Stromal cell of bone marrow (primary cell): ENCODE results near the gene SFSWAP.
"Not testable (repeated sequence)": the region's sequence is repeated elsewhere in the genome, so short reads cannot be mapped to it uniquely, and the experiment has no call there.

Source experiments
- DNase-seq: peaks from one replicate; pipeline ENCODE4 v3.0.0-alpha.2; 2012; ENCODE audit warnings: low read depth

Gene SFSWAP

GRCh38 chr12:131679816-131680215 lies 31.1 kb upstream of the SFSWAP start:
- DNase-seq: not testable (repeated sequence)

- not testable (repeated sequence) for DNase-seq
These were observed 30.3 kb upstream of the SFSWAP start for GRCh38 chr12:131680392-131681256.

- DNase-seq: no peak
These were observed 29.7 kb upstream of the SFSWAP start for GRCh38 chr12:131681257-131681620.

- DNase-seq: not testable (repeated sequence)
These were observed 29.0 kb upstream of the SFSWAP start for GRCh38 chr12:131681746-131682509.

DNA sequence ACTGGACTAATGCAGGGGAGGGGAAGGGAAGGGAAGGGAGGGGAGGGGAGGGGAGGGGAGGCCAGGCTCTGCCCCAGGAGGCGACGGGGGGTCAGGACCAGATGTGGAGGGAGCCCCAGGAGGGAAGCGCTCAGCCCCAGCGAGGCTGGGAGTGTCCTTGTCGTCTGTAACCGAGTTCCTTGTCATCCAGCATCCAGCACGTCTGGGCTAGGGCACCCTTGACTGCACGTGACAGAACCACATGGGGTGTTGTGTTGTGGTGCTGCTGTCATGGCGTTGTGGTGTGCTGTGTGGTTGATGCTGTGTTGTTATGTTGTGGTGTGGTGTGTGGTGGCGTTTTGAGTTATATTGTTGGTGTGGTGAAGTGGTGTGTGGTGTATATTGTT lies 28.4 kb upstream of the SFSWAP start:
- DNase-seq: no peak

DNA sequence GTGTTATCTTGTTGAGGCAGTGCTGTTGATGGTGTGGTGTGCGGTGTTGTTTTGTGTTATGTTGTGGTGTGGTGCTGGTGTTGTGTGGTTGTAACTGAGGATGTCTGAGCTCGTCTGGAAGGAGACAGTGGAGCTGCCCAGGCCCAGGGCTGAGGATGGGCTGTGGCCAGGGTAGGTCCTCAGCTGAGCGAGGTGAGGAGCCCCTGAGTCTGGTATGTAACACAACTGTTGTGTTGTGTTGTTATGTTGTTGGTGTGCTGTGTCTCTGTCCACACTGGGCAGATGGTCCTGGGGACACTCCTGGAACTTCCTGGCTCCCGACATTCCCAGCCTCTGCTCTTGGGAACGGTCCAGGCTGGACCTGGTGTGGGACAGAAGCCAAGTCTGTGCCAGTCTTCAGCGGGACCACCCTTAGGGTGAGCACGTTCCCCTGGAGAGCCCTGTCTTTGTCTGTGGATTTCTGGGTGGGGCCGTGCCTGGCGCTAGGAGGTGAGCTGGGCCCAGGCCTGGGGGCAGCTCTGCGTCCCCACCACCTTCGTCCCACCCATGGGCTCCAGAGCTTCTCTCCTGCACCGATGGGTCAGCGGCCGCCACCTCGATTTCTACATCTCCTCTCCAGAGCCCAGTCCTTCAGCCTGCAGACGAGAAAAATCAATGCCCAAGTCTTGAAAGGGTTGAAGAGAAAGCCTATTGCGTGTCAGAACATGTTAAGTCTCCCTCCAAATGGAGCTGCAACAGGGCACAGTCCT lies 27.4 kb upstream of the SFSWAP start:
- DNase-seq: no peak

- DNase-seq: no peak
These were observed 26.7 kb upstream of the SFSWAP start for GRCh38 chr12:131684015-131684725.

- no peak for DNase-seq
These were observed 23.4 kb upstream of the SFSWAP start for GRCh38 chr12:131687346-131688125.

DNA sequence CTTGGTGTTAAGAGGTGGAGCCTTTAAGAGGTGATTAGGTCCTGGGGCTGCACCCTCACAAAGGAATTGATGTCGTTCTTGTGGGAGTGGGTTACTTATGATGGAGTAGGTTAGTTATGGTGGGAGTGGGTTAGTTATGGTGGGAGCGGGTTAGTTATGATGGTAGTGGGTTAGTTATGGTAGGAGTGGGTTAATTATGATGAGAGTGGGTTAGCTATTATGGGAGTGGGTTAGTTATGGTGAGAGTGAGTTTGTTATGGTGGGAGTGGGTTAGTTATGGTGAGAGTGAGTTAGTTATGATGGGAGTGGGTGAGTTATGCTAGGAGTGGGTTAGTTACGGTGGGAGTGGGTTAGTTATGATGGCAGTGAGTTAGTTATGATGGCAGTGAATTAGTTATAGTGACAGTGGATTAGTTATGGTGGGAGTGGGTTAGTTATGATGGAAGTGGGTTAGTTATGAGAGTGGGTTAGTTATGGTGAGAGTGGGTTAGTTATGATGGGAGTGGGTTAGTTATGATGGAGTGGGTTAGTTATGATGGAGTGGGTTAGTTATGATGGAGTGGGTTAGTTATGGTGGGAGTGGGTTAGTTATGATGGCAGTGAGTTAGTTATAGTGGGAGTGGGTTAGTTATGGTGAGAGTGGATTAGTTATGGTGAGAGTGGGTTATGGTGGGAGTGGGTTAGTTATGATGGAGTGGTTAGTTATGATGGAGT lies 22.6 kb upstream of the SFSWAP start:
- no peak for DNase-seq

DNA sequence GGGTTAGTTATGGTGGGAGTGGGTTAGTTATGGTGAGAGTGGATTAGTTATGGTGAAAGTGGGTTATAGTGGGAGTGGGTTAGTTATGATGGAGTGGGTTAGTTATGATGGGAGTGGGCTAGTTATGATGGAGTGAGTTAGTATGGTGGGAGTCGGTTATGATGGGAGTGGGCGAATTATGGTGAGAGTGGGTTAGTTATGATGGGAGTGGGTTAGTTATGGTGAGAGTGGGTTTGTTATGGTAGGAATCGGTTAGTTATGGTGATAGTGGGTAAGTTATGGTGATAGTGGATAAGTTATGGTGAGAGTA lies 22.1 kb upstream of the SFSWAP start:
- no peak for DNase-seq

DNA sequence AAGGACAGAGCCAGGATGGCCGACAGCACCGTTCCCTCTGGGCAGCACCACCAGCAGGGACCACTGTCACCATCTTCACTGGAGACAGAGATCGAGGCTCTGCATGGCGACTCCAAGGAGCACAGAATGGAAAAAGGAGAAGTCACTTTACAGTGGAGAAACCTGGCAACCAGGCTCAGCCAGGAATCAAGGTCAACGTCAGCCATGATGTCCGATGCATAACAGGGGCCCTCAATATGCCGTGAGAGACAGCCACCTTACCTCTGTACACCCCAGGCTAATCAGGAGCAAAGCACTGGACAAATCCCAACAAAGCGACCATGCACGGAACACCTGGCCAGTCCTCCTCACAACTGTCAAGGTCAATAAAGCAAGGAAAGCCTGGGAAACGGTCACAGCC lies 20.6 kb upstream of the SFSWAP start:
- DNase-seq: no peak

DNA sequence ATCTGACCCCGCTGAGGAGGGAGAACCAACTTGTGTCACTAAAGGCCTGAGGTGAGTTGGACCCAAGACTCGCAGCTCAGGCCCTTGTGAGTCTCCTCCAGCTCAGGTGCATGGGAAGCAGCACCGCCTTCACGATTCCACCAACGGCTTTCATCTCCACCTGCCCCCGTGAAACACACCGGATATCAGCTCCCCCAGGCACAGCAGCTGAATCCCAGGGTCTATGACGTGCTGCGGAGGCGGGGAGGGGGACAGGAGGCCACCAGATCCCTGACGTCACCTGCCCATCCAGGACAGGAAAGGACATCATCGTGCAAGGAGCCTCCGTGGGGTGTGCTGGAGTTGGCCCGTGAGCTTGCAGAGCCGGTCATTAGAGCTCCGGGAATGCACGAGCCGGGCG lies 18.5 kb upstream of the SFSWAP start:
- no peak for DNase-seq

DNA sequence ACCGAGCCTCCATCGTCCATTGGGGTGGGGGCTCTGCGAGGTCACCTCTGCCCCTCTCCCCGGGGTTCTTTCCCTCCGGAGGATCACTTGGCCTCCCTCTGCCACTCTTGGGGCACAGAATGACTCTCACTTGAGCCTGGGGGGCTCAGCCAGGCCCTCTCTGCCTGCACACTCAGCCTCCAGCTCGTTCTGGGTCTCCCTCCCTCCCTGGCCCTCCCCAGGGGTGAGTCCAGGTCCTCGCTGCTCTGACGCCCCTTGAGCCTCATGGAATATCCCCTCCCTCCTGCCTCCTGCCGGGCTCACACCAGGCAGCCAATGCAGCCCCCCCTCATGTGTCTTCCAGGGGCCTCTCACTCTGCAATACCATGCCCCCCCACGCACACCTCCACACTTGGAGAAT lies 17.7 kb upstream of the SFSWAP start:
- no peak for DNase-seq

GRCh38 chr12:131694116-131694838 lies 16.6 kb upstream of the SFSWAP start:
- no peak for DNase-seq

DNA sequence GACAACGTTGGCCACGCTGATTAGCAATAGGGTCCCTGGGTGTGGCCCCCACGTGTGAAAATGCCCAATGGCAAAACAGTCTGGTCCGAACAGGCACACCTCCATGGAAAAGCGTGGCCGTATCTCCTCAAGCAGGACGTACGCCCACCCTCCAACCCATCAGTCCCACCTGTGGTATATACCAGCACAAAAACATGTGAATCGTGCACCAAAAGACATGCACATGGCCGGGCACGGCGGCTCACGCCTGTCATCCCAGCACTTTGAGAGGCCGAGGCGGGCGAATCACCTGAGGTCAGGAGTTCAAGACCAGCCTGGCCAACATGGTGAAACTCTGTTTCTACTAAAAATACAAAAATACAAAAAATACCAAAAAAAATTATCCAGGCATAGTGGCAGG lies 14.9 kb upstream of the SFSWAP start:
- DNase-seq: no peak

GRCh38 chr12:131698286-131698685 lies 12.6 kb upstream of the SFSWAP start:
- no peak for DNase-seq

DNA sequence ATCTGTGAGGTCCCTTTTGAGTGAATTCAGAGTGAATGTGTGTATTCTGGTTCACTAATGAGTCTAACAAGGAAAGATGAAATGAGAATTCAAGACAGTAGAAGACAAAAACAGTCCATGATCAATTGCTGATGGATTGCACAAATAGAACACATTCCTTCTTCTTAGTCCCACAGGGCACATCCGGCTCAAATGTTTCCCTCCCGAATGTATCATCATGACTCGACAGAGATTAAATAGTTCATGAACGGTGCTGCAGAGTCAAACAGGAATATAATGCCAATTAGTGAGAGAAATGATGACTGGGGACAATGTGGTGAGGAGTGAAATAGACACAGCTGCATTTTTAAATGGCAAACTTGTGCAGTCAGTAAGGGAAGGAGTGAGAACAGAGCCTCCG lies 11.5 kb upstream of the SFSWAP start:
- no peak for DNase-seq

- DNase-seq: no peak
These were observed 10.6 kb upstream of the SFSWAP start for GRCh38 chr12:131700271-131700670.

DNA sequence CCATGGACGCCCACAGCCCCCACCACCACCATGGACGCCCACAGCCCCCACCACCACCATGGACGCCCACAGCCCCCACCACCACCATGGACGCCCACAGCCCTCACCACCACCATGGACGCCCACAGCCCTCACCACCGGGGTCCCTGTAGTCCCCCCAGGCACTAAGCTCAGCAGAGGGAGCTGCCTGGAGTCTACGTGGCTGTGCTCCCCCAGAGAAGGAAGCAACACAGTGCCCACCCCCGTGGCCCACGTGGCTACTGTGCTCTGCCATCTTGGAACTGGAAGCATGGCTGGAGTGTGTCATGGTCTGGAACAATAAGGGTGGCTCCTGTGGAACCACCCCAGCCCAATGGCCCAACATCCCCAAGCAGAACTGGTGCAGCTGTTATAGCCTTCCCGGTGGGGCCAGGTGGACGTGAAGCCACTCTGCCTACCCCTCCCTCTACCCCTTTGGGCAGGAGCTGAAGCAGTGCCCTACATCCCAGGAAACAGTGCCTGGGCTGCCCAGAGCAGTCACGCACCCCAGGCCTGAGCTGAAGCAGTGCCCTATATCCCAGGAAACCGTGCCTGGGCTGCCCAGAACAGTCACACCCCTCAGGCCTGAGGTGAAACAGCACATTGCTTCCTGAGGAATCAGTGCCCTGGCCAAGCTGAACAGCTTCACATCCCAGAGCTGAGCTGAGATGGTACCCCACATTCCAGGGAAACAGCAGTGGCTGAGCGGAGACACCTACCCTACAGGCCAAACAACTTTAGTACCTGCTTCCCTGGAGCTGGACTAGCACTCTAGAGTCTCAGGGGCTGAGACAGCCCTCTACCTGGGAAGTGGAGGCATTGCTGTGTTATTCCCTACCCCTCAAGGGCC lies 9.0 kb upstream of the SFSWAP start:
- no peak for DNase-seq
